Nephron progenitor cell (in vitro differentiated cells): Measurements from ENCODE around the gene ALDH3B1.
A peak's percentile ranks its signal among the peaks of the same experiment; 100 is the strongest.

ENCODE experiments used
- DNase-seq: peaks from one replicate; pipeline ENCODE4 v3.0.0; 2021
- H3K27ac Mint-ChIP-seq: 2 replicates; pipeline ENCODE4 v1.8.0; 2021; ENCODE audit warnings: mild to moderate bottlenecking, moderate library complexity, mixed read lengths
- H3K27me3 Mint-ChIP-seq: 2 replicates; pipeline ENCODE4 v1.8.0; 2021; ENCODE audit warnings: mild to moderate bottlenecking, low read depth, mixed read lengths; ENCODE audit not compliant: poor library complexity
- H3K36me3 Mint-ChIP-seq: 2 replicates; pipeline ENCODE4 v1.8.0; 2021; ENCODE audit warnings: low read depth, mixed read lengths
- H3K4me1 Mint-ChIP-seq: 2 replicates; pipeline ENCODE4 v1.8.0; 2021; ENCODE audit warnings: mixed read lengths
- H3K4me3 Mint-ChIP-seq: 2 replicates; pipeline ENCODE4 v1.8.0; 2021; ENCODE audit warnings: mild to moderate bottlenecking, moderate library complexity, mixed read lengths
- H3K9me3 Mint-ChIP-seq: 2 replicates; pipeline ENCODE4 v1.8.0; 2021; ENCODE audit warnings: mild to moderate bottlenecking, moderate library complexity, mixed read lengths
- CTCF ChIP-seq: fragments of 200-600 bp; sonication (generic); IDR thresholded peaks from 2 replicates; pipeline ENCODE4 v1.5.0; 2021; ENCODE audit warnings: antibody characterized with exemption

Gene ALDH3B1

DNA sequence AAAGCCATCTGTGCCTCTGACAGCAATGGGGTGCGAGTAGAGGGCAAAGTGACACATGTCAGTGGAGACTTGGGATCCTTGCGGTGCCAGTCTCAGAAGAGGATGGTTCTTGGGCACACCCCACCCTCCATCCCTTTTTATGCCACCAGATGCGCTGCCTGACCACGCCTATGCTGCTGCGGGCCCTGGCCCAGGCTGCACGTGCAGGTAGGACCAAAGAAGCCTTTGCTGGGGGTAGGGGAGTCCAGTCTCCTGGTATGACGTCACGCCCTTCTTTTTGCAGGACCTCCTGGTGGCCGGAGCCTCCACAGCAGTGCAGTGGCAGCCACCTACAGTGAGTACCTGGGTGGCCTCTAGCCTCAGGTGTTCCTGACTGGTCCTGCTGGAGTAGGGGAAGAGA, 21.9 kb downstream of the ALDH3B1 start:
- H3K27ac Mint-ChIP-seq, result peak overlapping the region; percentile 82
- no peak for TF ChIP-seq CTCF
- H3K9me3 Mint-ChIP-seq, result peaks cover 4% of the 10 kb centered on the region

GRCh38 chr11:68032997-68033707, 23.0 kb downstream of the ALDH3B1 start:
- no peak for TF ChIP-seq CTCF
- H3K27me3 Mint-ChIP-seq, result peaks cover 3% of the 10 kb centered on the region
- H3K4me3 Mint-ChIP-seq, result no peak overlapping the region
- DNase-seq, result no peak
- H3K4me1 Mint-ChIP-seq, result peaks cover 36% of the 10 kb centered on the region
- H3K9me3 Mint-ChIP-seq, result peaks cover 4% of the 10 kb centered on the region
- no peak overlapping the region for H3K27ac Mint-ChIP-seq
- H3K36me3 Mint-ChIP-seq, result peaks cover 20% of the 10 kb centered on the region

More for the DNA sequence above, 21.9 kb downstream of the ALDH3B1 start:
- Mint-ChIP-seq H3K36me3 (peaks cover 20% of the 10 kb centered on the region), H3K27me3 (peaks cover 3% of the 10 kb centered on the region), H3K4me3 (peak overlapping the region; percentile 94), H3K4me1 (peaks cover 32% of the 10 kb centered on the region)
- no peak for DNase-seq

GRCh38 chr11:68033708-68034045, 23.6 kb downstream of the ALDH3B1 start:
- no peak for TF ChIP-seq CTCF
- Mint-ChIP-seq H3K4me3 (no peak overlapping the region), H3K36me3 (peaks cover 20% of the 10 kb centered on the region), H3K4me1 (peaks cover 34% of the 10 kb centered on the region), H3K27me3 (peaks cover 3% of the 10 kb centered on the region), H3K27ac (no peak overlapping the region), H3K9me3 (peaks cover 4% of the 10 kb centered on the region)
- no peak for DNase-seq

- TF ChIP-seq CTCF, result no peak
- Mint-ChIP-seq H3K9me3 (peaks cover under 1% of the 10 kb centered on the region), H3K27ac (no peak overlapping the region), H3K4me3 (no peak overlapping the region), H3K4me1 (peaks cover 24% of the 10 kb centered on the region), H3K36me3 (peaks cover 10% of the 10 kb centered on the region), H3K27me3 (no peaks in the 10 kb centered on the region)
- no peak for DNase-seq
Observed at GRCh38 chr11:68035266-68035876, 25.2 kb downstream of the ALDH3B1 start.

- peaks cover 10% of the 10 kb centered on the region for H3K36me3 Mint-ChIP-seq
- H3K27me3 Mint-ChIP-seq, result no peaks in the 10 kb centered on the region
- TF ChIP-seq CTCF, result no peak
- no peak overlapping the region for H3K4me3 Mint-ChIP-seq
- H3K9me3 Mint-ChIP-seq, result no peaks in the 10 kb centered on the region
- H3K27ac Mint-ChIP-seq, result peak overlapping the region; percentile 84
- no peak for DNase-seq
- peaks cover 19% of the 10 kb centered on the region for H3K4me1 Mint-ChIP-seq
Observed at GRCh38 chr11:68036141-68036716, 26.1 kb downstream of the ALDH3B1 start.
